Fibroblast of skin of left quadriceps (primary cell): ENCODE data around the gene ITGA4.

ENCODE experiments used
- DNase-seq, 2 experiments: peaks; one replicate each; pipeline ENCODE4 v3.0.0-alpha.2; 2013; ENCODE audit warnings: low read depth in 2 of 2

Gene ITGA4

DNA sequence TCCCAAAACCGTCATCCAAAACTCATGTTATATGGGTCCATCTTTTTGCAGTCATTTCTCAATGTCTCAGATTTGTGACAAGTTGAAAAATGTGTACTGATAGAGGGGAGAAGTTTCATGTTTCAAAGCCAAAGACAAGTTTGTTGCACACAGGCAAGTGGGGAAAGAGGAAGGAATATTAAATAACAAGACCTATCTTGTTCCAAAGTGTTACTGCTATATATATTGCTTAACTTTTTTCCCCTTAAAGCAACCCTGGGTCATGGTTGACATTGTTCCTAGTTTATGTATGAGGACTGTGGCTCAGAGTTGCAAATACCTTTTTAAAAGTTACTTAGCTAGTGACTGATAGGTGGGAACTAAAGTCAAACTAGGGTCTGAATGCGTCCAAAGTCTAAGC lies 1.7 kb downstream of the ITGA4 start:
- no peak for DNase-seq

DNA sequence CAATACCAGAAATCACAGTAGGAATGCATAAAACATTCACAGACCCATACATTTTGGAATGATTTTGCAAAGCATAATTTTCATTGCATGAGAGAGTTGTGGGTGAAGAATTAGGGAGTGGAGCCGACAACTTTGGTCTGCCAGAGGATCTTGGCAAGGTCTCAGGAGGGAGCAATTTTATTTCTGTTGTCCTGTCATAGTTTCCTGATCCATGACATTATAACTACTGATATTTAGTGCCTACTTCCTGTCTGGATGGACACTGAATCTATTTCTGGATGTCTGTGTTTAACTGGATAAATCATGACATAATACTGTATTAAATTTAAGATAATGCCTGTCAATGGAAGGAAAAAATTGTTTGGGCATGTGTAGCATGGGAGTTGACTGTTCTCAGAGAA lies 2.4 kb downstream of the ITGA4 start:
- no peak for DNase-seq

DNA sequence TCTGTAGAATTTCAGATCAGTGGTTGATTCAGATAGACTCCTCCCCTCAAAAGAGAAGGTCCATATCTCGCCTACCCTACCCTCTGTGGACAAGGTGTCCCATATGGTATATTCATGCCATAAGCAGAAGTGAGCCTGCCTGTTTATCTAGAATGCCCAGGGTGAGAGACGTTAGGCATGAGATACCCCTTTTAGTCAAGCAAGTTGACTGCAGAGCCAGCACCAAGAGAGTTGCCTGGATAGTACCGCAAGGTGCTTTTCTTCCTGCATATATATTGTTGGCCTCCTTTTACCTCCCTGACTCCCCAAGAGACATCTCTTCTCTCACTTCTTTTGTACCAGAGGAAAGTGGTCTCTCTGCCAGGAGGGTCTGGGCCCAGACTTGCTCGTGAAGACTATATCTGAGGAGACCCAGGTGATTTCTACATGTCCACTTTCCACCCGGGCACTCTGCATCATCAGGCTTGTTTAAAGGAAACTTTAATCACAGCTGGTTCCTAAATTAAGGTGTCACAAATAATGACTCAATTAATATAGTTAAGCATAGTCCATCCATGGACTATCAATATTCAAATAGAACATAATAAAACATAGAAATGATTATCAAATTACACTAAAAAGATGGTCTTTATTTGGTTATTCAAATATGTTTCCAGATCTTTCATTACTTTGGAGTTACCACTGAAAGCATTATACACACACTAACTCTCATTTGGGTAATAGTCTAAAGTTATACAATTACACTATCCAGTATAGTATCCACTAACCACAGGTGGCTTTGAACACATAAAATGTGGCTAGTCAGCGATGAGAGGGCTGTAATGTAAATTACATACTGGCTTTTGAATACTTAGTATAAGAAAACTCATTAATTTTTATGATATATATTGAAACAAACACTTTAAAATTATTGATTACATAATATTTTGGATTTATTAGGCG lies 4.1 kb downstream of the ITGA4 start:
- DNase-seq, result no peak

DNA sequence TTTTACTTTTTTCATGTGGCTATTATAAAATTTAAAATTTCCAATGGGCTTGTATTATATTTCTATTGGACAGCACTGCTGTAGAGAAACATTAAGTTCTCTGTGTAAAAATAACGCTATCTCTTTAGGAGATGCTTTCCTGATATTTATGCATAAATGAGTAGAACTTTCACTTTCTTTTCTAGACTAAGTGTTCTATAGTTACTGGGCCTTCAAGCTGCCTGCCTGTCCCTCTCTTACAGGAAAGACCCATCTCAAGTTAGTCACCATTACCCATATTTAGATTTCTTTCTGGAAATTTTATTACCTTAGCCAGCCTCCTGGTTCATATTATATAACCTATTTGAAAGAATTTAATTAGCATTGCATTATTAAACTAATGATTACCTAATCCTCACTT lies 4.8 kb downstream of the ITGA4 start:
- DNase-seq, result no peak

DNA sequence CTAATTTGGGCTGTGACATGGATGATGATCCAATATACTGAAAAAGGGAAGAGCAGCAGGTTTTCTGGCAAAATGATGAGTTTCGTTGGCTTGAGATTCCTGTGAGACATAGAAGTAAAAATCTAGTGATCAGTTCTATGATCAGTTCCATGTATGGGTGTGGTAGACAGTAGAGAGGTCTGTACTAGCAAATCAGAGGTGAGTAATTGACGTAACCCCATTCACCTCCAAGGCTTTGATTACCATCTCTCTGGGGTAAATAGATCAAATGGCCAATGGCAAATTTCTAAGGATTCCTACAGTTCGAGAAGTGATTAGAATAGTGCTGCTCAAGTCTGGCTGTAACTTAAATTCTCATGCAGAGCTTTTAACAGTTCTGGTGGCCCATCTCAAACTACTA lies 6.4 kb downstream of the ITGA4 start:
- DNase-seq, result no peak

DNA sequence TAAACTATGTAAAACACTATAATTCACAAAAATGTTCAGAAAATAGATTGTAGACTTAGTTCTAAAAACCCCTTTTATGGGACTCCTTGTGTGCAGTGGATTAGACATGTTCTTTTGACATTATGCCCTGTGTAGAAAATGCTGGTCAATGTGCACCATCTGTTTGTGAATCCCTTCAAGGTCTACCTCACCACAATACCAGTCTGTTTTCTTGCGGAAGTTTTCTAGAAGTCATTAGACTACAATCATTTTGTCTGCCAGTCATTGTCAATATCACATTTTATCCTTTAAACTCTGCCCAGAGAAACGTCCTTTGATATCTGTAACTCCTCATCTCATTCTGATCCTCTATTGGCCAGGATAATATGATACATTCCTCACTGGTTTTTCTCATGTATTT lies 7.8 kb downstream of the ITGA4 start:
- DNase-seq, result no peak

DNA sequence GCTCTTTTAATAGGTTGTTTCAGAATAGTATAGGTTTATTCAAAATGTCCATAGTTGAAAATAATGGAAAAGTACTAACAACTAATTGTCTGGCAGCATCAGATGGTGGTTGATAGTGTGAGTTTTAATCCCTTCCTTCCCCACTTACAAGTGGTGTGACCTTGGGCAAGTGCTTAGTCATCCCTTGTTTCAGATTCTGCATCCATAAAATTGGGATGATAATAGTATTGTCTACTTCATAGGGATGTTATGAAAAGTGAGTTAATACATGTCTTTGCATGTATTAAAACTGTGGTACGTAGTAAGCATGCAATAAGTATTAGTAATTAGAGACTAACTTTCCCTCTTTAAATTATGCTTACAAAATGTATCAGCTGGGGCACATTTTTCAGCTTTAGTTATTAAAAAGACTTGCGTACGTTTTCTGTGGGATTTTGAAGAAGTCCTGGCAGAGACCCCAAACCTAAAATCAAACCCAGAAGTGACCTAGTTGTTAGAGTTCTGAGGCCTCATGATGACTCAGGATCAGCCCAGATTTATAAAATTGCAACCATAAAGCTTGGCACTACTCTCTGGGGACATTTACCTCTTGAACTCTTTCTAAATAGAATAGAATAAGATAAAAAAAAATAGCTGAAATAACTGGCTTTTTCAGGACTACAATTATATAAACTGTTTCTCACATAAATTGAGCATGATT lies 8.6 kb downstream of the ITGA4 start:
- peak; percentile 85 to 89 for DNase-seq

DNA sequence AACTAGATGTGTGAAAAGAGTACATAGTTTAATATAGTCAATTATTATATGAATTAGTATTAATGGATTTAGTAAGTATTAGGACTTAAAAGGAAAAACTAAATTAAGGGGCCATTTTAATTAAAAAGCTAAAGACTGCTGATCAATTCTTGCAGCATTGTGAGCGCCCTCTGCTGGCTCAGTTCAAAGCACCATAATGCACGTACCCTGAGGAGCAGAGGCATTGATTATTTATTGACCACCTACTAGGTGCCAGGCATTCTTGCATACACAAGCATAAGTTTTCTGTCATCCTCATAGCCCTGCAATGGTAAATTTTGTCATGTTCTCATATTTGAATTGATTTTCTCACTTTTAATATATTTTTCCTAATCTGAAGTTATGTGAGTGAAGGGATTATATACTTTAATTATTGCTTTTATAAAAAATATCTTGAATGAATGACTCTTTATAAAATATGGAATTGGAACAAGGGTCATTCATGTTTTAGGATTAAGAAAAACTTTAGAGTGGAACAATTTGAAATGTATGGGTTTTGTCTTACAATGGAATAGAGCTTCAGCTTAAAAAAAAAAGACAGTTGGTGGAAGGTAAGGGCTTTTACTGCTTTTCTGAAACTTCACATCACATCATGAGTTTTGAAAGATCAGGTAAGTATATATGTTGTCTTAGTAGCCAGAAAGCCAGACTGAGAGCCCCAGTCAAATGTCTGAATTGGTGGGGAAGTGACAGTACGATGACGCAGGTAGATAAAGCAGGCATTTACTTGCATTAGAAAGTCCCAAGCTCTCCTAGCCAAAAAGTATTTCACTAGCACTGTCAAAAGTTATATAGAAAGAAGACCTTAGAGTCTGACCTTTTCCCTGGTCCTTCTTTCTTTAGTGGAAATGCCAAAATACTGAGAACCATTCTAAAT lies 9.7 kb downstream of the ITGA4 start:
- DNase-seq, result no peak

DNA sequence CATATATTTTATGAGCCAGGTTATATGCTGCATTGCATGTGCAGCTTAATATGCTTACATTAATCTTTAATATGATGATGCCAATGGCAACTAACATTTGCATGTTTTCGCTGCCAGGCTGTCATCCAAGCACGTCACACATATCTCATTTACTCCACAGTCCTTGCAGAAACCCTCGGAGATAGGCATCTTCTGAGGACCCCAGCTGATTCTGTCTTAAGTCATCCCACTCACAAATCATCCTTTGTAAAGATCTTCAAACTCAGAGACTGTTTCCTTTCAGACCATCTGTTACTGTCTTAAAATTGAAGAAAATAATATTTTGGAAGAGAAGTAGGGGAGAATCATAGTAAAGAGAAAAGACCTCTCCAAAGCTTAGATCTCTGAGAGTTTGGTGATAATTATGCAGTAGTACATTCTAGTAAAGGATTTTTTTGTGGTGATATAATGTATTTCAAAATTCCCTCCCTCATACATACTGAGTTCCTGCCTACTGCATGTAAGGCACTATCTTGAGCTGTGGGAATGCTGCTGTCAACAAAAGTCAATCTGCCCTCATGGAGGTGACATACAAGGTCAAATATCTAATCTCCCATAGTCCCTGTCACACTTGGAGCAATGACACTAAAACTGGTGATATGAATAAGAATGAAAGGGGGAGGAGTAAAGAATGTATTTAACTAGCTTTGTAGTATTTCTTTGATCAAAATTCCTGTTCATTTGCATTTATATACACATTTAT lies 11.0 kb downstream of the ITGA4 start:
- no peak for DNase-seq

DNA sequence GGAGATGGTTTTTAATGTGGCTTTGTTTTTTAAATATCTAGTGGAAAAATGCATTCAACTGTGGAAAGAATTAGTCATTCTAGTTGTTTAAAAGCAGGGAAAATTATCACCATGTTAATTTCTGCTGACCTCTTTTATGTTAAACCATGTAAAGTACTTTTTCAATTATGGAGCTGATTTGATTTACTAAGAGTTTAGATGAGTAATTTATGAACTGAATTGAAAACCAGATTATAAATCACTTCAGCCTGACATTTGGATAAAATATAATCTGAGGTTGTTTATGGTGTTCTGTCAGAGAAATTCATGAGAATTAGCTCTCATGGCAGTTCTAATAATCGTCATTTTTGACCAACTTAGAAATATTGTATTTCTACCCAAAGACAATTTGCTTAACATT lies 11.6 kb downstream of the ITGA4 start:
- DNase-seq, result no peak

DNA sequence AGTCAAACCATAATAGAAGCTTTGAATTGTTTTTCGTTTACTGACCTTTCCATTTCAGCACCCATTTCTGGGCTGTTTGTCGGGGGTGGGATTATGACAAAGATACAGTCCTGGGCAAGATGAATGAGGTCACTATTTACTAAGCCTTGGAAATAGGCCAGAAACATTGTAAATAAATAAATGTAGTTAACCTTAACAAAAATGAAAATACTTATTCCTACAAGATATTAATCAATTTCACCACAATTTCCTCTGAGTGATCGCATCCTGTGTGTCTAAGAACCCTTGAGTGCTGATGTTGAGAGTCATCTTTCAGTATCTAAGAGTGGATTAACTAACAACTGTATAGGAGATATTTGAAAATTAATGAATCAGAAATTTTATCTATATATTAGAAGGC lies 14.0 kb downstream of the ITGA4 start:
- no peak for DNase-seq

DNA sequence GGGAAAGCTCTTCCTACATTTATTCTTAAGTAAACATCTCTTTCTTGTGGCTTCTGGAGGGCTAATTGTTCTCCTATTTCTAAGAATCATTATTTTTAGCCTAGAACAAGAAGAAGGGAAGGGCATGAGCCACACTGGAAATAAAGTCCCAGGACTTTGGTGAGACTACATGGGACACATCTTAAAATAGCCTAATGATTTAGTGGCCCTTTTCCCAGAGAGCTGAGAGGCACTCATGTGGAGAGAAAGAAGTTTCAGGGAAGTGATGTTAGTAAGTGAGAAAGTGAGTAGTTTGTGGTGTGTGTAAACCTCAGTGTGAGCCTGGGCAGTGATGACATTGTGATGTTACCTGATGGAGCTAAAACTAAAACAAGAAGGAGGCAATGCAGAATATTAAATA lies 14.6 kb downstream of the ITGA4 start:
- no peak for DNase-seq

DNA sequence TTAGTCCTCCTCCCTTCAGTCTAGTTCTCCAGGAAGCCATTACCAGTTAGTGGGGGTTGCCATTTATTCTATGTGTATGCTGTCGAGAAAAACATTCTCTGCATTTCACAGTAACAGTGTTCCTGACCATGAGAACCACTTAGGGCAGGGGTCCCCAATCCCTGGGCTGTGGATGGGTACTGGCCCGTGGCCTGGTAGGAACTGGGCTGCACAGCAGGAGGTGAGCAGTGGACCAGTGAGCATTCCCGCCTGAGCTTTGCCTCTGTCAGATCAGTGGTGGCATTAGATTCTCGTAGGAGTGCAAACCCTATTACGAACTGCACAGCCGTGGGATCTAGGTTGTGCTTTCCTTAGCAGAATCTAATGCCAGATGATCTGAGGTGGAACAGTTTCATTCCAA lies 15.8 kb downstream of the ITGA4 start:
- DNase-seq, result no peak

DNA sequence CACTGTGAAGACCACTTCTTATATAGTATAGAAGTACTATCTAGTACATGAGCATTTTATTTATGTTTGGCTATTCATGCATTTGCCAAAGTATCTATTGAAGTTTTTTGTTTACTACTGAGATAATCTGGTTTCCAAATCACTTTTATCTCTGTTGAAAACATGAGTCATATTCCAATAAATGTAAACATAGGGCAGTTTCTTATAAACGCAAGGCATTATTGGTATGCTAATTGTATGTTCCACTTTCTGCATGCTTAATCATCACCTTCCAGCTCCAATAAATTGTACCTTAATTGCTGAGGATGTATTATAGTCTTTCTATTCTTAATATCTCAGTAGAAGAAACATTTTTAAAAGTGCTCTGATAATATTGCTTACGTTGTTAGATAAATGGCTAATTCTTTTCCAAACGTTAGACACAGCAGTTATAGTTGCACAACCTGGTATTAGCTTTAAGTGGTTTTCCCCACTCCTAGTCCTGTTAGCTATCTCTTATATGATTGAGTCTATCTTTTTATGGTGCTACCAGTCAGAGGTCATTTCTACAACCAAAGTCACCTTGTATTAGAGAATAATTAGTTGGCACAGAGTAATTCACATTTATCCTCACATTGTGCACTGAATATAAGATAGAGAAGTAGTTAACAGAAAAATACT lies 17.2 kb downstream of the ITGA4 start:
- no peak for DNase-seq

DNA sequence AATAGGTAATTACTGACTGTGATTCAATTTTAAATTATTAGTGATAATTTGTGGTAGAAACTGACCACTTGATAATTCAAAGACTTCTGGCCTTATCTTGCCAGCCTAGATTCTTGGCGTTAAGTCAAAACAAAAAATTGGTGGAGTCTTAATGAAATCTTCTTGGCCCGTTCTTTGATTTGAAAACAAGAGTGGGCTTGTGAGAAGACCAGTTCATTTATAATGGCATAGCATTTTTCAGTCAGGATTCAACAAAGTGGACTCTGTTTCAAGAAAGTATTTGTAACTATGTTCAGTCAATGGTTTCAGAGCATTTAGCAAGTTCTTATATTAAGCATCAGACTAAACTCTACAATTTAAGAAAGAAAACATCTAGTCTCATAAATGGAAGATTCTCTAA lies 26.0 kb downstream of the ITGA4 start:
- DNase-seq, result no peak

DNA sequence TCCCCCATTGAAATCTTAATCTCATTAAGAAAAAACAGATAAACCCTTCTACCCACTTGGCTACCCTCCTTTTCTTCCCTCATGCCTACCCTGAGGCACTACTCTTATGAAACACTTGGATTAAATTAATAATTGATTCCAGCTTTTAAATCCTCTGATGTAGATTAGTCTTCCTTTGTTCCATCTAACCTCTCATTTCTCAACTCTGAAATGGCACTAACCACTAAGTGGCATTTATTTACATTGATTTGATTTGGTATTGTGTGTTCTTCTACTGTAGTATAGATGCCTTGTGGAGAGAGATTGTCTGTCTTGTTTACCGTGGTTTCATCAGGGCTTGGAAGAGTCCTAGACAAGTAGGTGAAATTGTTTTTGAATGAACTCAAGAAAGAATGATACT lies 26.7 kb downstream of the ITGA4 start:
- DNase-seq, result no peak

DNA sequence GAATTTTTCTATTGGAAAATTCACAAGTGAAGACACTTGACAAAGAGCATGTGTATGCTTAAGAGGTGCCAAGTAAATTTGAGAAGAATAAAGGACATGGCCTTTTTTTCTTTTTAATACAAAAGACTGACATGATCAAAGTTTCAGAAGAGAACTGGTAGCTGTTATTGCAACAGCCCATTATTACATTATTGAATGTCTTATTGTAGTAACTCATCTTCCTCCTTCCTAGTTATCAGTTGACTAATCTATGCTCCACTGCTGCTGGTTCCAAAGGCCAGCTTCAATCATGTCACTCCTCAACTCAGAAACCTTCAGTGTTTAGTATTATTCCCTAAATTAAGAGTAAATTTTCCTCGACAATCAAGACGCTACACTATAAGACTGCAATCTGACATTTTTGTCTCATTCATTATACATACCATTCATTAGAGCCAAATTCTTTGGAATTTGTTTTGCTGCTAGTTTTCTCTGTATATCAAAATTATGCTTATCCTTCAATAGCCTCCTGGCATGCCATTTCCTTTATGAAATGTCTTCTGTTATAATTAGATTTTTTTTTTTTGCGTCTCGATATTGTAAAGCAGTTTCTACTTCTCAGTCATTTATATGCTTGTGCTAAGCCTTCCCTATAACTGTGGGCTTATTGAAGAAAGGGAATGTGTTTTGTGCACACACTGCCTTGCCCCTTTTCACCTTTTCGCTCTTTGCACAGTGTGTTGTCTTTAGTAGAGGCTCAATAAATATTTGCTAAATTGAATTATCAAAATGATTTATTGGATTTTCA lies 27.9 kb downstream of the ITGA4 start:
- DNase-seq, result no peak

DNA sequence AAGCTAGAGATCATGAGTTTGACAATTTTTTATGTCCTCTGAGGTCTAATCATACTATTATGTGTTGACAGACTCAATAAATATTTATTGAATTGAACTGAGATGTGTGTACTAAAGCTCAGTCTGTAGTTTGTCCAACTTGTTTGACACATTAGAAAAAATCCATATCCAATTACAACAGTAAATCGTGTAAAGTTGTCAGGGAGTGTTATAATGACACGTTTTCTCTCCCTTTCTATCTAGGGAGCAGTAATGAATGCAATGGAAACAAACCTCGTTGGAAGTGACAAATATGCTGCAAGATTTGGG lies 28.4 kb downstream of the ITGA4 start:
- DNase-seq, result no peak

DNA sequence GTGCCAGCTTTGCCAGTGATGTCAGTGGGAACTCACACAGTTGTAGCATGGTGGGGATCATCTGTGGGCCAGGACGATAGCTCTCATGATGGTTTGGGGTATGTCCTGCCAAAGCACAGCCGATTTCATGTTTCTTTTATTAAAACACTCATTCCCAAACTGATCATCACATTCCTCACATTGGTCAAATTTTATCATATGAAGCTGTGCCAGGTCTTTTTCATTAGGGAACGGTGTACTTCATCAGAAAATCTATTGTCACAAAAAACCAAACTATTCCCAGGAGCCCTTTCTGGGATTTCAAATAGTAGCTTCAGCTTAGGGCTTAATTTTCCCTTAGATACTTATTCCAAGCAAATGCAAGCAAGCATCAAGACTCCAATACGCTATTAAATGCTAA lies 42.0 kb downstream of the ITGA4 start:
- DNase-seq, result no peak

DNA sequence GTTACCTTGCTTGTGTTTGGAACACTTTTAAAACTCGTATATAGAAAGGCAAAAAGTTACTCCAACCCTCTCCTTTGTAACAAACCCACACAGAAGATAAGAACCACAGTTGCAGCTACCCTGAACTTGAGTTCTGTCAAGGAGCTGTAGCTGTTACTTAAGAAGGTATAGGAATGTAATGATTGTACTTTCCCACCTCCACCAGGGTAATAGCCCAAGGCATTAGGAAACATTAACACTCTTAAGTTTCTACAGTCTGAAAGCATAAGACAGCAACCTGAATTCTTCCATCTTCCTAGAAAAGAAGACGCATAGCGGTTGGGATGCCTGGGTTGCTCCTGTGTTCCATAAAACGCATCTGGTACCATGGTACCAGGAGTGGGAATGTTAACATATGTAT lies 43.0 kb downstream of the ITGA4 start:
- DNase-seq, result no peak
